ENCODE data around the gene ERMP1.

Gene ERMP1

GRCh38 chr9:5773324-5773999, 59.5 kb downstream of the ERMP1 start:
- Histone ChIP-seq H3K27me3 (no peaks in the 10 kb centered on the region), H3K9me3 (peaks cover 0 to 26% (median 2%) of the 10 kb centered on the region in 3 donors), H3K4me3 (no peak overlapping the region), H3K36me3 (peaks cover 87 to 94% (median 92%) of the 10 kb centered on the region in 3 donors), H3K4me1 (no peaks in the 10 kb centered on the region), H3K27ac (no peak overlapping the region)
- intact Hi-C loops (cut with DNase I; ENCODE audit: low total_unique reads): no loop called here
- TF ChIP-seq CTCF (IDR thresholded peaks at IDR 0.05): no peak
- DNase-seq: no peak

GRCh38 chr9:5767968-5768932, 64.7 kb downstream of the ERMP1 start:
- H3K36me3 ChIP-seq: peaks cover 75 to 96% (median 88%) of the 10 kb centered on the region in 3 donors
- intact Hi-C loops (cut with DNase I; ENCODE audit: low total_unique reads): no loop called here

GRCh38 chr9:5764130-5764868, 68.6 kb downstream of the ERMP1 start:
- intact Hi-C loops (cut with DNase I; ENCODE audit: low total_unique reads): no loop called here

More at GRCh38 chr9:5767968-5768932, 64.7 kb downstream of the ERMP1 start:
- H3K4me3 ChIP-seq: no peak overlapping the region
- no peak for TF ChIP-seq CTCF (IDR thresholded peaks at IDR 0.05)
- no peak overlapping the region for H3K27ac ChIP-seq
- H3K27me3 ChIP-seq: no peaks in the 10 kb centered on the region
- H3K4me1 ChIP-seq: no peaks in the 10 kb centered on the region
- H3K9me3 ChIP-seq: no peaks in the 10 kb centered on the region
- DNase-seq: no peak

GRCh38 chr9:5762421-5762820, 70.5 kb downstream of the ERMP1 start:
- H3K27me3 ChIP-seq: no peaks in the 10 kb centered on the region
- peaks cover 58 to 100% (median 72%) of the 10 kb centered on the region in 3 donors for H3K36me3 ChIP-seq
- TF ChIP-seq CTCF (IDR thresholded peaks at IDR 0.05): no peak

More at GRCh38 chr9:5764130-5764868, 68.6 kb downstream of the ERMP1 start:
- Histone ChIP-seq H3K36me3 (peaks cover 58 to 100% (median 72%) of the 10 kb centered on the region in 3 donors), H3K4me3 (no peak overlapping the region), H3K27me3 (no peaks in the 10 kb centered on the region), H3K9me3 (no peaks in the 10 kb centered on the region), H3K4me1 (no peaks in the 10 kb centered on the region), H3K27ac (no peak overlapping the region)
- no peak for TF ChIP-seq CTCF (IDR thresholded peaks at IDR 0.05)
- DNase-seq: no peak

GRCh38 chr9:5760338-5760737, 72.6 kb downstream of the ERMP1 start:
- intact Hi-C loops (cut with DNase I; ENCODE audit: low total_unique reads): no loop called here
- Histone ChIP-seq H3K9me3 (no peaks in the 10 kb centered on the region), H3K4me1 (no peaks in the 10 kb centered on the region), H3K4me3 (no peak overlapping the region), H3K36me3 (peaks cover 56 to 93% (median 70%) of the 10 kb centered on the region in 3 donors), H3K27ac (no peak overlapping the region), H3K27me3 (no peaks in the 10 kb centered on the region)
- TF ChIP-seq CTCF (IDR thresholded peaks at IDR 0.05): no peak
- no peak for DNase-seq

More at GRCh38 chr9:5762421-5762820, 70.5 kb downstream of the ERMP1 start:
- Histone ChIP-seq H3K4me1 (no peaks in the 10 kb centered on the region), H3K27ac (no peak overlapping the region), H3K9me3 (no peaks in the 10 kb centered on the region), H3K4me3 (no peak overlapping the region)
- intact Hi-C loops (cut with DNase I; ENCODE audit: low total_unique reads): no loop called here
- DNase-seq: no peak
